ENCODE measurements around the gene PSD. TPM values are rescaled to one million over a fixed set of nuclear protein-coding genes. Genes with fewer than 3 reads are reported as not detected.

PSD gene
- total and polyA plus RNA-seq, 7 donors = 0.15 to 1.7 (median 0.51) TPM; not detected in 1

GRCh38 chr10:102416283-102416682 lies 2.3 kb downstream of the PSD start:
- no peak overlapping the region for H3K27ac ChIP-seq
- whole genome bisulfite sequencing, 3 donors = 65 to 81% (median 73%) methylated on average over 9 of the region's 9 CpGs
- no peak overlapping the region for H3K4me3 ChIP-seq
- intact Hi-C loops (cut with DNase I) = no loop called here
- DNase-seq = no peak
- peaks cover 7% of the 10 kb centered on the region for H3K4me1 ChIP-seq
- no peak for ATAC-seq
- TF ChIP-seq, protein P1, sequence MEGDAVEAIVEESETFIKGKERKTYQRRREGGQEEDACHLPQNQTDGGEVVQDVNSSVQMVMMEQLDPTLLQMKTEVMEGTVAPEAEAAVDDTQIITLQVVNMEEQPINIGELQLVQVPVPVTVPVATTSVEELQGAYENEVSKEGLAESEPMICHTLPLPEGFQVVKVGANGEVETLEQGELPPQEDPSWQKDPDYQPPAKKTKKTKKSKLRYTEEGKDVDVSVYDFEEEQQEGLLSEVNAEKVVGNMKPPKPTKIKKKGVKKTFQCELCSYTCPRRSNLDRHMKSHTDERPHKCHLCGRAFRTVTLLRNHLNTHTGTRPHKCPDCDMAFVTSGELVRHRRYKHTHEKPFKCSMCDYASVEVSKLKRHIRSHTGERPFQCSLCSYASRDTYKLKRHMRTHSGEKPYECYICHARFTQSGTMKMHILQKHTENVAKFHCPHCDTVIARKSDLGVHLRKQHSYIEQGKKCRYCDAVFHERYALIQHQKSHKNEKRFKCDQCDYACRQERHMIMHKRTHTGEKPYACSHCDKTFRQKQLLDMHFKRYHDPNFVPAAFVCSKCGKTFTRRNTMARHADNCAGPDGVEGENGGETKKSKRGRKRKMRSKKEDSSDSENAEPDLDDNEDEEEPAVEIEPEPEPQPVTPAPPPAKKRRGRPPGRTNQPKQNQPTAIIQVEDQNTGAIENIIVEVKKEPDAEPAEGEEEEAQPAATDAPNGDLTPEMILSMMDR (IDR thresholded peaks at IDR 0.05) = no peak
- H3K27me3 ChIP-seq (ENCODE audit: insufficient read depth in 3 of 3, low read length in 2 of 3) = peaks cover 0 to 62% (median 14%) of the 10 kb centered on the region in 3 donors
- H3K36me3 ChIP-seq (ENCODE audit: insufficient read depth in 1 of 2, low read depth in 1 of 2) = no peaks in the 10 kb centered on the region
- H3K9me3 ChIP-seq = no peaks in the 10 kb centered on the region

- WGBS, 3 donors = 36 to 46% (median 41%) methylated on average over 20 of the region's 20 CpGs
- DNase-seq (no peak), ATAC-seq (no peak)
- intact Hi-C loops (cut with DNase I) = no loop called here
- Histone ChIP-seq H3K9me3 (no peaks in the 10 kb centered on the region), H3K27ac (no peak overlapping the region), H3K4me1 (peaks cover 5% of the 10 kb centered on the region), H3K27me3 (ENCODE audit: insufficient read depth in 3 of 3, low read length in 2 of 3) (peaks cover 0 to 77% (median 27%) of the 10 kb centered on the region in 3 donors), H3K4me3 (no peak overlapping the region), H3K36me3 (ENCODE audit: insufficient read depth in 1 of 2, low read depth in 1 of 2) (no peaks in the 10 kb centered on the region)
- TF ChIP-seq, protein P1 (IDR thresholded peaks at IDR 0.05) = no peak
These were observed 3.8 kb downstream of the PSD start for GRCh38 chr10:102414749-102415148.

GRCh38 chr10:102413806-102414561 lies 4.6 kb downstream of the PSD start:
- Histone ChIP-seq H3K4me1 (peaks cover 4% of the 10 kb centered on the region), H3K27me3 (ENCODE audit: insufficient read depth in 3 of 3, low read length in 2 of 3) (peaks cover 0 to 84% (median 32%) of the 10 kb centered on the region in 3 donors), H3K36me3 (ENCODE audit: insufficient read depth in 1 of 2, low read depth in 1 of 2) (no peaks in the 10 kb centered on the region), H3K9me3 (no peaks in the 10 kb centered on the region), H3K27ac (no peak overlapping the region), H3K4me3 (no peak overlapping the region)
- intact Hi-C loops (cut with DNase I) = no loop called here
- no peak for ATAC-seq
- 75% methylated on average over 16 of the region's 16 CpGs for WGBS, 3 donors
- TF ChIP-seq, protein P1 (IDR thresholded peaks at IDR 0.05) = no peak
- no peak for DNase-seq

- no peak for DNase-seq
- Histone ChIP-seq H3K27me3 (ENCODE audit: insufficient read depth in 3 of 3, low read length in 2 of 3) (peaks cover 0 to 88% (median 35%) of the 10 kb centered on the region in 3 donors), H3K36me3 (ENCODE audit: insufficient read depth in 1 of 2, low read depth in 1 of 2) (no peaks in the 10 kb centered on the region), H3K27ac (no peak overlapping the region), H3K4me3 (no peak overlapping the region), H3K9me3 (no peaks in the 10 kb centered on the region), H3K4me1 (peaks cover 4% of the 10 kb centered on the region)
- intact Hi-C loops (cut with DNase I) = no loop called here
- TF ChIP-seq, protein P1 (IDR thresholded peaks at IDR 0.05) = no peak
- no peak for ATAC-seq
- WGBS, 3 donors = 12 to 13% (median 12%) methylated on average over 5 of the region's 5 CpGs
These were observed 5.4 kb downstream of the PSD start for GRCh38 chr10:102413053-102413705.
